ACC112 (cell line): ENCODE measurements around the gene TGM2.
A peak's percentile ranks its signal among the peaks of the same experiment; 100 is the strongest.

Experiments
- H2AFZ ChIP-seq: fragments of 200-600 bp; sonication (generic); one replicate; pipeline ENCODE4 v1.6.0; 2017; ENCODE audit warnings: antibody characterized with exemption, low read length; ENCODE audit not compliant: unreplicated experiment
- H3K27ac ChIP-seq: fragments of 200-600 bp; sonication (generic); 2 replicates; pipeline ENCODE4 v1.5.1; 2014; ENCODE audit warnings: low read depth, mild to moderate bottlenecking, antibody characterized with exemption, low read length, moderate library complexity
- H3K27me3 ChIP-seq: fragments of 200-600 bp; sonication (generic); 2 replicates; pipeline ENCODE4 v1.6.1; 2014; ENCODE audit warnings: mild to moderate bottlenecking, antibody characterized with exemption, low read length, moderate library complexity, mixed read lengths; ENCODE audit not compliant: insufficient read depth
- H3K36me3 ChIP-seq: fragments of 200-600 bp; sonication (generic); 2 replicates; pipeline ENCODE4 v1.6.1; 2016; ENCODE audit warnings: mild to moderate bottlenecking, antibody characterized with exemption, low read length, moderate library complexity, mixed read lengths; ENCODE audit not compliant: insufficient read depth
- H3K4me1 ChIP-seq: fragments of 200-600 bp; sonication (generic); one replicate; pipeline ENCODE4 v1.6.1; 2016; ENCODE audit warnings: low read length, mixed read lengths; ENCODE audit not compliant: insufficient read depth, unreplicated experiment, control insufficient read depth
- H3K4me3 ChIP-seq: fragments of 200-600 bp; sonication (generic); 2 replicates; pipeline ENCODE4 v1.5.1; 2014; ENCODE audit warnings: mild to moderate bottlenecking, low read depth, low read length
- H3K79me2 ChIP-seq: fragments of 200-600 bp; sonication (generic); one replicate; pipeline ENCODE4 v1.6.0; 2016; ENCODE audit warnings: low read length; ENCODE audit not compliant: control insufficient read depth, unreplicated experiment, insufficient read depth

Gene TGM2

GRCh38 chr20:38130687-38131587 is 34.1 kb downstream of the TGM2 start:
- peaks cover 36% of the 10 kb centered on the region for H3K4me1 ChIP-seq
- H3K36me3 ChIP-seq: no peaks in the 10 kb centered on the region
- no peak overlapping the region for H3K27ac ChIP-seq
- no peak overlapping the region for H2AFZ ChIP-seq
- H3K79me2 ChIP-seq: no peaks in the 10 kb centered on the region
- no peak overlapping the region for H3K4me3 ChIP-seq
- no peaks in the 10 kb centered on the region for H3K27me3 ChIP-seq

- Histone ChIP-seq H3K4me3 (no peak overlapping the region), H3K27ac (no peak overlapping the region), H3K27me3 (no peaks in the 10 kb centered on the region), H3K79me2 (no peaks in the 10 kb centered on the region), H3K4me1 (peaks cover 40% of the 10 kb centered on the region), H3K36me3 (no peaks in the 10 kb centered on the region), H2AFZ (no peak overlapping the region)
Observed at GRCh38 chr20:38129893-38130609, 35.0 kb downstream of the TGM2 start.

GRCh38 chr20:38129248-38129865 is 35.7 kb downstream of the TGM2 start:
- H3K79me2 ChIP-seq: no peaks in the 10 kb centered on the region
- no peak overlapping the region for H2AFZ ChIP-seq
- no peaks in the 10 kb centered on the region for H3K27me3 ChIP-seq
- no peak overlapping the region for H3K27ac ChIP-seq
- no peak overlapping the region for H3K4me3 ChIP-seq
- peaks cover 34% of the 10 kb centered on the region for H3K4me1 ChIP-seq
- no peaks in the 10 kb centered on the region for H3K36me3 ChIP-seq

GRCh38 chr20:38128691-38129090 is 36.4 kb downstream of the TGM2 start:
- peaks cover 28% of the 10 kb centered on the region for H3K4me1 ChIP-seq
- no peak overlapping the region for H3K27ac ChIP-seq
- no peaks in the 10 kb centered on the region for H3K79me2 ChIP-seq
- no peak overlapping the region for H3K4me3 ChIP-seq
- no peaks in the 10 kb centered on the region for H3K36me3 ChIP-seq
- H2AFZ ChIP-seq: no peak overlapping the region
- no peaks in the 10 kb centered on the region for H3K27me3 ChIP-seq

- Histone ChIP-seq H3K36me3 (no peaks in the 10 kb centered on the region), H3K27me3 (no peaks in the 10 kb centered on the region), H3K79me2 (no peaks in the 10 kb centered on the region), H2AFZ (no peak overlapping the region), H3K4me3 (no peak overlapping the region), H3K4me1 (peaks cover 32% of the 10 kb centered on the region), H3K27ac (no peak overlapping the region)
Observed at GRCh38 chr20:38127920-38128528, 37.0 kb downstream of the TGM2 start.

GRCh38 chr20:38126932-38127621 is 38.0 kb downstream of the TGM2 start:
- H3K36me3 ChIP-seq: no peaks in the 10 kb centered on the region
- peaks cover 34% of the 10 kb centered on the region for H3K4me1 ChIP-seq
- no peaks in the 10 kb centered on the region for H3K27me3 ChIP-seq
- peak overlapping the region; percentile 6; the same call in 1 of the 2 replicates for H3K4me3 ChIP-seq
- no peak overlapping the region for H2AFZ ChIP-seq
- H3K27ac ChIP-seq: no peak overlapping the region
- no peaks in the 10 kb centered on the region for H3K79me2 ChIP-seq

- Histone ChIP-seq H3K27me3 (no peaks in the 10 kb centered on the region), H3K27ac (no peak overlapping the region), H3K4me3 (no peak overlapping the region), H3K79me2 (no peaks in the 10 kb centered on the region), H3K4me1 (peaks cover 34% of the 10 kb centered on the region), H3K36me3 (no peaks in the 10 kb centered on the region), H2AFZ (no peak overlapping the region)
Observed at GRCh38 chr20:38126146-38126921, 38.7 kb downstream of the TGM2 start.

GRCh38 chr20:38125157-38126056 is 39.7 kb downstream of the TGM2 start:
- no peaks in the 10 kb centered on the region for H3K36me3 ChIP-seq
- H3K27me3 ChIP-seq: no peaks in the 10 kb centered on the region
- no peaks in the 10 kb centered on the region for H3K79me2 ChIP-seq
- no peak overlapping the region for H2AFZ ChIP-seq
- H3K27ac ChIP-seq: no peak overlapping the region
- peaks cover 34% of the 10 kb centered on the region for H3K4me1 ChIP-seq
- H3K4me3 ChIP-seq: no peak overlapping the region

GRCh38 chr20:38123021-38123587 is 42.0 kb downstream of the TGM2 start:
- no peaks in the 10 kb centered on the region for H3K27me3 ChIP-seq
- no peak overlapping the region for H3K4me3 ChIP-seq
- H3K79me2 ChIP-seq: no peaks in the 10 kb centered on the region
- H2AFZ ChIP-seq: peak overlapping the region; percentile 73
- H3K27ac ChIP-seq: peak overlapping the region; percentile 50
- H3K36me3 ChIP-seq: no peaks in the 10 kb centered on the region
- peaks cover 38% of the 10 kb centered on the region for H3K4me1 ChIP-seq
